ENCODE measurements around the gene ELMO1. TPM values are rescaled to one million over a fixed set of nuclear protein-coding genes. Genes with fewer than 3 reads are reported as not detected.

ELMO1 gene
- polyA plus RNA-seq, 3 donors = 11.1 to 11.8 (median 11.4) TPM

DNA sequence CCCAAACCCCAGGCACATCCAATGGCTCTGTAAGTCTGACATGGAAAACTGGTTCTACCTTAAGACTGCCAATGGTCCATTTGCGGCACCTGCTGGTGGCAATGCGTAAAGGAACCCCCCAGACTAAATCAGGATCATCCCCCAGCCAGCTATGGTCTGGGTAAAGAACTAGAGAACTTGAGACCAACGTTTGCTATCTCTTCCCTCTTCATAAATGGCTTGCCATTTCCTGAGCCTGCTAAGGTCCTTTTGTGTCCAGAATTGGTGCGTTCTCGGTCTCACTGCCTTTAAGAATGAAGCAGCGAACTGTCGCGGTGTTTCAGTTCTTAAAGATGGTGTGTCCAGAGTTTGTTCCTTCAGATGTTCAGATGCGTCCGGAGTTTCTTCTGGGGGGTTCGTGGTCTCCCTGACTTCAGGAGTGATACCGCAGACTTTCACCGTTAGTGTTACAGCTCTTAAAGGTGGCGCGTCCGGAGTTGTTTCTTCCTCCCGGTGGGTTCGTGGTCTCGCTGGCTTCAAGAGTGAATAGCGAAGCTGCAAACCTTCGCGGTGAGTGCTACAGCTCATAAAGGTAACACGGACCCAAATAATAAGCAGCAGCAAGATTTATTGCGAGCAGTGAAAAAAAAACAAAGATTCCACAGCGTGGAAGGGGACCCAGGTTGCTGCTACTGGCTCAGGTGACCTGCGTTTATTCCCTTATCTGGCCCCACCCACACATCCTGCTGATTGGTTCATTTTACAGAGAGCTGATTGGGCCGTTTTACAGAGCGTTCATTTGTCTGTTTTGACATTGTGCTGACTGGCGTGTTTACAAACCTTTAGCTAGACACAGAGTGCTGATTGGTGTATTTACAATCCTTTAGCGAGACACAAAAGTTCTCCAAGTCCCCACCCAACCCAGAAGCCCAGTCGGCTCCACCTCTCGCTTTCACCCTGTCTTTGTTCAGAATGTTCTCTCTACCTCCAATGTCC is 95.4 kb downstream of the ELMO1 start:
- DNase-seq = no peak

DNA sequence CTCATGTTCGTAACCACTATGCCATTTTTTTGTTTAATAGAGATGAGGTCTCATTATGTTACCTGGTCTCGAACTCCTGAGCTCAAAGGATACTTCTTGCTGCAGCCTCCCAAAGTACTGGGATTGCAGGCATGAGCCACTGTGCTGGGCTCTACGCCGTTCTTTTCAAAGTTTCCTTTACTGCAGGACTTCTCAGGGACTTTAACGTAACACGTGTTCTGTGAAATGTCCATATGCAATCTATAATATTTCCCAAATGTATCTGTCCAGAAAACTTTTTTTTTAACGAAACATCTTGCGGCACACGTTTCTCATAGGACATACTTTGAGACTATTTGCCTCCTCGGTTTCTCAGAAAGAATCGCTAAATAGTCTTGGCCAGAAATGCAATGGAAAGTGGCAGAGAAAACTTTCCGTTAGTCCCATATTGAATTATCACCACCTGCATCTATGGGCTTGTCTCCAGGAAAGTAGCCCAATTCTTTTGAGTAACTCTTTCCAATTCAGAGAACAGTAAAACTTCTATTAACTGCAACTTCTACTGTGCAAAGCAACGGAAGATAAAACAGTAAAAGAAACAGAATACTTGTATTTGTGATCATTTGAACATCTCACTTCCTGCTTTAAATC is 96.3 kb downstream of the ELMO1 start:
- no peak for DNase-seq

GRCh38 chr7:37351716-37352115 is 96.9 kb downstream of the ELMO1 start:
- DNase-seq = no peak

- no peak for DNase-seq
Measured at GRCh38 chr7:37349979-37350590, 98.6 kb downstream of the ELMO1 start.

GRCh38 chr7:37348982-37349381 is 99.7 kb downstream of the ELMO1 start:
- no peak for DNase-seq

- DNase-seq = peak; percentile 34
Measured at GRCh38 chr7:37346761-37347160, 101.9 kb downstream of the ELMO1 start.

- no peak for DNase-seq
Measured at GRCh38 chr7:37344886-37345579, 103.6 kb downstream of the ELMO1 start.

GRCh38 chr7:37342688-37343471 is 105.8 kb downstream of the ELMO1 start:
- no peak for DNase-seq

- DNase-seq = no peak
Measured at GRCh38 chr7:37342176-37342687, 106.4 kb downstream of the ELMO1 start.

DNA sequence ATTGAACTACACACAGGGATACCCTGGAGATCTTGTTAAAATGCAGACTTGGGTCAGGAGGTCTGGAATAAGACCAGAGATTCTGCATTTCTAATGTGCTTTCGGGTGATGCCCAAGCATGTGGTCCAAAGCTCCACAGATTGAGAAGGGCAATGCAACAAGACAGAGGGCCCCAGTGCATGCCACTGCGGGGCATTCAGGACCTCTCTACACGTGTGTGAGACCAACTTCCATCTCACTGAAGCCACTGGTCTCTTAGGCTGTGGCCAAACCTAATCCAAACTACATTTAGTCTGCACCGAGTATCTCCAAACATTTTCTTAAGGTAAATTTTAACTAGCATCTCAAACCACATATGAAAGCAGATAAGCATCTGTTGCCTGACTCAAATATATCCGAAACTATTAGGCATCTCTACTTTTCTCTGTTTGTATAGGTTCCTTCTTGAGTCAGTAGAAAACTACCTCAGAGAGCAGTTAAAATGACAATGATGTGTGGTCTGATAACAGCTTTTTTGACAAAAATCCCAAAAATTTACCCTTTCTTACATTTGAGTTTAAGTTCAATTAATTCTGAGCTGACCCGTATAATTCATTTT is 107.5 kb downstream of the ELMO1 start:
- no peak for DNase-seq

GRCh38 chr7:37338966-37339365 is 109.7 kb downstream of the ELMO1 start:
- DNase-seq = no peak

DNA sequence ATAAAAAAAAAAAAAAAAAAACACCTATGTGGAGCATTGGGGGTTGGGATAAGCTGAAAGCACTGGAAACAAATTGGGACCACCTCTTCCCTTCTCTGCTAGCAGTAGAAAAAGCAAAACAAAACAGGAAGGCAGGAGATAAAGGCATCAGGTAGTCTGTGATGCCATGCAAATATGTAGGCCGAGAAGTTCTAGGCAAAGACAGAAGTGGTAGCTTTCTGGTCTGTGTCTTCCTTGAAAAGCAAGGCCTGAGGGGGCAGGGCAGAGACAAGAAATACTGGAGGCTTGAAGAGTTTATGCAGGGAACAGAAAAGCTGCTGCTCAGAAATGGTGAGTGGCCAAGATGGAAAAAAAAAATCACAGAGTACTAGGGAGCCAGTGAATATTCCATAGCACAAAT is 111.1 kb downstream of the ELMO1 start:
- DNase-seq = no peak

GRCh38 chr7:37336259-37336658 is 112.4 kb downstream of the ELMO1 start:
- no peak for DNase-seq

DNA sequence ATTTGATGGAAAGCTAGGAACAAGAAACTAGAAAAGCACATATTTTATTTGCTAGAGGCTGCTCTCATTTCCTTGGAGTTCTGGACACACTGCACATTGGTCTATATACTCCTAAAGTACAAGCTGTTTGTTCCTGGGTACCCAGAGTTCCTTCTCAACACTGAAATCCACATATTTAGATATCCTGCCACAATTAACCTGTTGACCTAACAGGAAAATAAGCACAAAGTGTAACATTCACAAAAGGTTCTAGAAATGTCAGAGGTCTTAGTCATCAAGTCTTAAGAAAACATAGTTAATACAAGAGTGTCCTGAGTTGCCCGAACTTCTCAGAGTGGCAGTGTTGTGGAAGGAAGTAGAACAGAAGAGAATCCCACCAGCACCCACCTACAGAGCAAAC is 115.6 kb downstream of the ELMO1 start:
- DNase-seq = no peak

- DNase-seq = no peak
Measured at GRCh38 chr7:37332243-37333016, 116.2 kb downstream of the ELMO1 start.

- DNase-seq = no peak
Measured at GRCh38 chr7:37330775-37331174, 117.9 kb downstream of the ELMO1 start.

DNA sequence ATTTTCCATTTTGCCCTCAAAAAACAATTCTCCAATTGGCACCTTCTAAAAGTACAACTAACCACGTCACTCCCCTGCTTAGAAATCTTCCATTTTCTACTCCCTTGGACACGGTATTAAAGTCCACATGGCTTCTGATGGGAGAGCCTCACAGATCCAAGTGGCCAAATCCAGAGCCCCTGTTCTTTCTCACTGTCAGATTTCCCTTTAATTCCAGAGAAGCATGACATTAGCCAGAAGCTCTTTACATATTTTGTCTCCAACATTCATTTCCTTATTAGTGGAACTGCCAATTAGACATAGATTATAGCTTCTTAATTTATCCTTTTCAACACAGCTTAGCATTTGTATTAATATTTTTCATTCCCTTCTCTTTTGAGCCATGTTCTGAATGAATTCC is 118.7 kb downstream of the ELMO1 start:
- DNase-seq = no peak

DNA sequence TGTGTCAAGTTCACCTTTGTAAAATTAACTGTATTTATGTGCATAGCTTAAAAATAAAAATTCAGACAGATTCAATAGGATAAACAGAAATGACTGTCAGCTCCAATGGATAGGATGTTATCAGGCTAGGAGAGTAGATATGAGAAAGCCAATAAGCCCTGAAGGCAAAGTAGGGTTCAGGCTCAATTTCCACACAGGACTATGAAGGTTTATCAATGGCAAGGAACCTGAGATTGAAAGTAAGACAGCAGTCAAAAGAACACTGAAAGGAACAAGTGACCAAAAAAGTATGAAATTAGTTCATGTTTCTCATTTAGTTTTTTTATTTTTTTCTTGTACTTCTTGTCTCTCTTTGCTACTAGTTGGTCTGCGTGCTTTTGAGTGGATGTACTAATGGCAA is 121.4 kb downstream of the ELMO1 start:
- DNase-seq = no peak

- DNase-seq = no peak
Measured at GRCh38 chr7:37323966-37324365, 124.7 kb downstream of the ELMO1 start.

DNA sequence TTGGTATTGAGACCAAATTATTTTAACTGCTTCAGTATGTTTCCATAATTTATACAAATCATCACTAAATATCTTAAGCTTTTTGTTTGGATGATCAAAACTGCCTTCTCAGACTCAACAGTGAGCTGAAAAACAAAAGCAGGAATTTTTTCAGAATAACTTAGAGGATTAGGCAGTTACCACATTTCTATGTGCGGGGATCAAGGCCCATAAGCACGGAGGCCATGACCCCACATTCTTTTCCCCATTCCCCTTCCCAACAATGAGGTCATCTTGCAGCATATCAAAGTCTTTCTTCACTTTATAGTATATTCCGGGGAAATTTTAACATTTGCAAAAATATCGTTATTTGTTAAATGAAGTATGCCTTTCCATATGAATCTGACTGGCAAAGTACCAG is 125.8 kb downstream of the ELMO1 start:
- DNase-seq = no peak

All from renal pelvis (tissue), 4 donors.